Activated CD8-positive, alpha-beta T cell treated with anti-CD3 and anti-CD28 coated beads for 36 hours (primary cell): Measurements from ENCODE around the gene EMX1. TPM values are rescaled to one million over a fixed set of nuclear protein-coding genes. Genes with fewer than 3 reads are reported as not detected.
A peak's percentile ranks its signal among the peaks of the same experiment; 100 is the strongest.

ENCODE experiments used
- ATAC-seq: fragments of 200-7000 bp; cut with Tn5 transposase; one replicate; pipeline ENCODE4 v1.10.0; 2021; ENCODE audit warnings: mild to moderate bottlenecking, moderate library complexity
- CTCF ChIA-PET: fragments of 350-600 bp; sonication (Branson Sonifier 250); formaldehyde crosslinking; loops from one replicate; lab custom pipeline; 2021; ENCODE audit warnings: antibody characterized with exemption; lab: Charles Lee
- POLR2A ChIA-PET: fragments of 350-600 bp; sonication (Branson Sonifier 250); formaldehyde crosslinking; loops from one replicate; lab custom pipeline; 2021; ENCODE audit warnings: antibody characterized with exemption; lab: Charles Lee
- DNase-seq: peaks from one replicate; pipeline ENCODE4 v3.0.0-alpha.2; 2020
- H3K27ac Mint-ChIP-seq: one replicate; pipeline ENCODE4 v1.8.0; 2021; ENCODE audit warnings: mild to moderate bottlenecking, mixed read lengths
- H3K27me3 Mint-ChIP-seq: one replicate; pipeline ENCODE4 v1.8.0; 2021; ENCODE audit warnings: mixed read lengths
- H3K36me3 Mint-ChIP-seq: one replicate; pipeline ENCODE4 v1.8.0; 2021; ENCODE audit warnings: low read depth, mixed read lengths
- H3K4me1 Mint-ChIP-seq: one replicate; pipeline ENCODE4 v1.8.0; 2021; ENCODE audit warnings: low read depth, mixed read lengths
- H3K4me3 Mint-ChIP-seq: one replicate; pipeline ENCODE4 v1.8.0; 2021; ENCODE audit warnings: mild to moderate bottlenecking, moderate library complexity, mixed read lengths
- H3K9me3 Mint-ChIP-seq: one replicate; pipeline ENCODE4 v1.8.0; 2021; ENCODE audit warnings: mixed read lengths
- CTCF ChIP-seq: fragments of 200-600 bp; IDR thresholded peaks from one replicate; pipeline ENCODE4 v1.8.0; 2022; ENCODE audit warnings: antibody characterized with exemption, mild to moderate bottlenecking
- intact Hi-C: fragments of 100-400 bp; cut with micrococcal nuclease; formaldehyde crosslinking; loops from one replicate; pipeline ENCODE4 v1.10.0; 2022
- total RNA-seq, 2 experiments: library from RNA; stranded (reverse); gene quantifications; one replicate each; pipeline ENCODE4 v1.2.3, GENCODE V29; 2021

The EMX1 gene
- total RNA-seq, 2 experiments from 2014 or later: not detected

- Mint-ChIP-seq H3K4me1 (no peaks in the 10 kb centered on the region), H3K9me3 (no peaks in the 10 kb centered on the region), H3K27me3 (peaks cover 5% of the 10 kb centered on the region), H3K36me3 (no peaks in the 10 kb centered on the region), H3K4me3 (no peak overlapping the region), H3K27ac (no peak overlapping the region)
- POLR2A ChIA-PET: interaction anchor here (1.1 kb wide), 1 partner anchor 15 kb away, joined by 3 read pairs; no protein-coding TSS in a partner anchor
- peak; percentile 76 for ATAC-seq
- no peak for TF ChIP-seq CTCF
- CTCF ChIA-PET: interaction anchor here (1.1 kb wide), 1 partner anchor 43 kb away, joined by 3 read pairs; no protein-coding TSS in a partner anchor
- DNase-seq: peak; percentile 63
- intact Hi-C loops: no loop called here
These were observed 14.1 kb downstream of the EMX1 start for GRCh38 chr2:72931280-72931910.

GRCh38 chr2:72932045-72932740, 14.9 kb downstream of the EMX1 start:
- no peaks in the 10 kb centered on the region for H3K9me3 Mint-ChIP-seq
- DNase-seq (peak; percentile 34), ATAC-seq (peak; percentile 50)
- CTCF ChIA-PET: interaction anchor here (1.1 to 3.8 kb wide), 2 partner anchors 39 to 44 kb away, joined by 3 to 18 read pairs; no protein-coding TSS in a partner anchor
- TF ChIP-seq CTCF: no peak
- H3K4me3 Mint-ChIP-seq: no peak overlapping the region
- no peaks in the 10 kb centered on the region for H3K36me3 Mint-ChIP-seq
- peaks cover 5% of the 10 kb centered on the region for H3K27me3 Mint-ChIP-seq
- H3K4me1 Mint-ChIP-seq: no peaks in the 10 kb centered on the region
- POLR2A ChIA-PET: no interaction called here
- H3K27ac Mint-ChIP-seq: no peak overlapping the region
- intact Hi-C loops: no loop called here

- Mint-ChIP-seq H3K4me3 (no peak overlapping the region), H3K9me3 (no peaks in the 10 kb centered on the region), H3K27ac (no peak overlapping the region), H3K4me1 (no peaks in the 10 kb centered on the region), H3K27me3 (peaks cover 5% of the 10 kb centered on the region), H3K36me3 (no peaks in the 10 kb centered on the region)
- TF ChIP-seq CTCF: no peak
- no peak for ATAC-seq
- no peak for DNase-seq
- POLR2A ChIA-PET: no interaction called here
- CTCF ChIA-PET: interaction anchor here (1.1 to 3.8 kb wide), 2 partner anchors 40 to 45 kb away, joined by 3 to 18 read pairs; no protein-coding TSS in a partner anchor
- intact Hi-C loops: no loop called here
These were observed 15.5 kb downstream of the EMX1 start for GRCh38 chr2:72932805-72933204.

GRCh38 chr2:72933207-72933606, 15.9 kb downstream of the EMX1 start:
- Mint-ChIP-seq H3K36me3 (no peaks in the 10 kb centered on the region), H3K9me3 (no peaks in the 10 kb centered on the region), H3K27ac (no peak overlapping the region), H3K27me3 (peaks cover 5% of the 10 kb centered on the region), H3K4me1 (no peaks in the 10 kb centered on the region), H3K4me3 (no peak overlapping the region)
- POLR2A ChIA-PET: no interaction called here
- TF ChIP-seq CTCF: no peak
- CTCF ChIA-PET: interaction anchor here (2.5 to 3.8 kb wide), 2 partner anchors 38 to 40 kb away, joined by 7 to 18 read pairs; no protein-coding TSS in a partner anchor
- intact Hi-C loops: no loop called here
- ATAC-seq (no peak), DNase-seq (no peak)

GRCh38 chr2:72933646-72934151, 16.4 kb downstream of the EMX1 start:
- ATAC-seq (no peak), DNase-seq (no peak)
- CTCF ChIA-PET: interaction anchor here (2.0 to 3.8 kb wide), 3 partner anchors 7 to 40 kb away, joined by 4 to 18 read pairs (median 7); no protein-coding TSS in a partner anchor
- TF ChIP-seq CTCF: no peak
- H3K4me3 Mint-ChIP-seq: no peak overlapping the region
- POLR2A ChIA-PET: no interaction called here
- H3K4me1 Mint-ChIP-seq: no peaks in the 10 kb centered on the region
- H3K27me3 Mint-ChIP-seq: peaks cover 5% of the 10 kb centered on the region
- intact Hi-C loops: no loop called here
- no peaks in the 10 kb centered on the region for H3K36me3 Mint-ChIP-seq
- H3K9me3 Mint-ChIP-seq: no peaks in the 10 kb centered on the region
- no peak overlapping the region for H3K27ac Mint-ChIP-seq
